SK-N-SH treated with all-trans-retinoic acid at 6 μM for 48 hours (cell line): Measurements from ENCODE around the gene NR2F2.

ENCODE experiments used
- BACH2 ChIP-seq: fragments of 250-450 bp; sonication (Bioruptor Pico); IDR thresholded peaks from 2 replicates; pipeline ENCODE4 v1.9.0; 2021; ENCODE audit warnings: mild to moderate bottlenecking, borderline replicate concordance
- CREB5 ChIP-seq: fragments of 250-450 bp; sonication (Bioruptor Pico); IDR thresholded peaks from 2 replicates; pipeline ENCODE4 v1.5.1; 2020; ENCODE audit warnings: low read depth, mild to moderate bottlenecking, moderate library complexity
- GLIS3 ChIP-seq: fragments of 250-450 bp; sonication (Bioruptor Pico); IDR thresholded peaks from 2 replicates; pipeline ENCODE4 v1.5.0; 2020; ENCODE audit warnings: mild to moderate bottlenecking, moderate library complexity
- PATZ1 ChIP-seq: fragments of 250-450 bp; sonication (Bioruptor Pico); IDR thresholded peaks from 2 replicates; pipeline ENCODE4 v1.8.0; 2020; ENCODE audit warnings: mild to moderate bottlenecking, moderate library complexity, borderline replicate concordance
- POU6F1 ChIP-seq: fragments of 250-450 bp; sonication (Bioruptor Pico); IDR thresholded peaks from 2 replicates; pipeline ENCODE4 v1.8.0; 2021; ENCODE audit warnings: low read depth, mild to moderate bottlenecking, moderate library complexity, borderline replicate concordance
- PPARA ChIP-seq: fragments of 250-450 bp; sonication (Bioruptor Pico); IDR thresholded peaks from 2 replicates; pipeline ENCODE4 v1.5.0; 2020; ENCODE audit warnings: mild to moderate bottlenecking, borderline replicate concordance
- TOX ChIP-seq: fragments of 250-450 bp; sonication (Bioruptor Pico); IDR thresholded peaks from 2 replicates; pipeline ENCODE4 v1.8.0; 2021; ENCODE audit warnings: mild to moderate bottlenecking, moderate library complexity, borderline replicate concordance
- ZC3H10 ChIP-seq: fragments of 250-450 bp; sonication (Bioruptor Pico); IDR thresholded peaks from 2 replicates; pipeline ENCODE4 v1.5.1; 2021; ENCODE audit warnings: mild to moderate bottlenecking, moderate library complexity
- ZFP3 ChIP-seq: fragments of 250-450 bp; sonication (Bioruptor Pico); IDR thresholded peaks from 2 replicates; pipeline ENCODE4 v1.5.0; 2020; ENCODE audit warnings: mild to moderate bottlenecking, moderate library complexity
- ZFP30 ChIP-seq: fragments of 450-650 bp; formaldehyde crosslinking; IDR thresholded peaks from 2 replicates; pipeline ENCODE4 v1.5.0; 2022; ENCODE audit warnings: mild to moderate bottlenecking, moderate library complexity

GRCh38 chr15:96348112-96349027, 17.9 kb downstream of the NR2F2 start:
- no peak for TF ChIP-seq POU6F1 (CRISPR knock-in tag)
- no peak for TF ChIP-seq BACH2 (CRISPR knock-in tag)
- TF ChIP-seq PPARA (CRISPR knock-in tag) = no peak
- TF ChIP-seq ZC3H10 (CRISPR knock-in tag) = no peak
- no peak for TF ChIP-seq PATZ1 (CRISPR knock-in tag)
- TF ChIP-seq GLIS3 (CRISPR knock-in tag) = no peak
- TF ChIP-seq ZFP30 (CRISPR knock-in tag) = no peak
- no peak for TF ChIP-seq ZFP3 (CRISPR knock-in tag)
- no peak for TF ChIP-seq CREB5 (CRISPR knock-in tag)
- no peak for TF ChIP-seq TOX (CRISPR knock-in tag)
